ENCODE results near the gene ZNF440. TPM values are rescaled to one million over a fixed set of nuclear protein-coding genes. Genes with fewer than 3 reads are reported as not detected.
"Not testable (repeated sequence)": the region's sequence is repeated elsewhere in the genome, so short reads cannot be mapped to it uniquely, and the experiment has no call there.

The ZNF440 gene
- total RNA-seq, 1 donor from 2014 or later = 12.4 TPM

GRCh38 chr19:11828957-11829876 is 15.1 kb downstream of the ZNF440 start:
- not testable (repeated sequence) for DNase-seq

GRCh38 chr19:11832253-11832912 is 18.3 kb downstream of the ZNF440 start:
- DNase-seq = no peak

GRCh38 chr19:11833541-11833940 is 19.5 kb downstream of the ZNF440 start:
- DNase-seq = no peak

- DNase-seq = not testable (repeated sequence)
Observed at GRCh38 chr19:11835626-11836066, 21.6 kb downstream of the ZNF440 start.

- DNase-seq = no peak
Observed at GRCh38 chr19:11843722-11844121, 29.6 kb downstream of the ZNF440 start.

GRCh38 chr19:11847615-11848014 is 33.5 kb downstream of the ZNF440 start:
- not testable (repeated sequence) for DNase-seq

- no peak for DNase-seq
Observed at GRCh38 chr19:11848200-11848593, 34.1 kb downstream of the ZNF440 start.

- DNase-seq = peak; percentile 30
Observed at GRCh38 chr19:11848594-11849469, 34.8 kb downstream of the ZNF440 start, which contains the start of gene ZNF439. Gene ZNF439 (plus strand): TSS chr19:11848726. CDS start chr19:11848868, 142 bp downstream.

- not testable (repeated sequence) for DNase-seq
Observed at GRCh38 chr19:11850289-11850688, 36.2 kb downstream of the ZNF440 start.

- no peak for DNase-seq
Observed at GRCh38 chr19:11853358-11853757, 39.3 kb downstream of the ZNF440 start.

- DNase-seq = no peak
Observed at GRCh38 chr19:11856596-11857250, 42.6 kb downstream of the ZNF440 start.

GRCh38 chr19:11860721-11861120 is 46.6 kb downstream of the ZNF440 start:
- DNase-seq = no peak

GRCh38 chr19:11861301-11861700 is 47.2 kb downstream of the ZNF440 start:
- DNase-seq = no peak

- not testable (repeated sequence) for DNase-seq
Observed at GRCh38 chr19:11867766-11868165, 53.7 kb downstream of the ZNF440 start.

GRCh38 chr19:11868188-11868587 is 54.1 kb downstream of the ZNF440 start:
- no peak for DNase-seq

GRCh38 chr19:11872624-11873023 is 58.6 kb downstream of the ZNF440 start:
- DNase-seq = no peak

- no peak for DNase-seq
Observed at GRCh38 chr19:11873762-11874161, 59.7 kb downstream of the ZNF440 start.

- DNase-seq = peak; percentile 9
Observed at GRCh38 chr19:11879687-11880266, 65.7 kb downstream of the ZNF440 start.

- no peak for DNase-seq
Observed at GRCh38 chr19:11880598-11880997, 66.5 kb downstream of the ZNF440 start.

GRCh38 chr19:11881151-11881800 is 67.2 kb downstream of the ZNF440 start:
- DNase-seq = peak; percentile 72

GRCh38 chr19:11882606-11883005 is 68.5 kb downstream of the ZNF440 start:
- no peak for DNase-seq
